Gastroesophageal sphincter (tissue), 4 donors: ENCODE data around the gene HDAC4. TPM values are rescaled to one million over a fixed set of nuclear protein-coding genes. Genes with fewer than 3 reads are reported as not detected.

Experiments
- ATAC-seq: fragments of 150-250 bp; one replicate; pipeline ENCODE4 v1.9.1; 2016; ENCODE audit warnings: mild to moderate bottlenecking, moderate library complexity
- H3K27ac ChIP-seq, 4 donors: fragments of 200-600 bp; sonication (generic) in 3 of 4; 1 replicate in 3 of 4; 2 replicates in 1 of 4; pipeline ENCODE4 v1.5.1; 2016 to 2019
- H3K27me3 ChIP-seq: fragments of 200-600 bp; sonication (generic); one replicate; pipeline ENCODE4 v1.5.1; 2019
- H3K36me3 ChIP-seq, 2 donors: fragments of 200-600 bp; sonication (generic); one replicate each; pipeline ENCODE4 v1.5.1; 2019; ENCODE audit warnings: control low read depth in 1 of 2
- H3K4me1 ChIP-seq, 3 donors: fragments of 200-600 bp; sonication (generic); 1 replicate in 2 of 3; 2 replicates in 1 of 3; pipeline ENCODE4 v1.5.1; 2016 to 2019; ENCODE audit warnings: control low read depth in 2 of 3
- H3K4me3 ChIP-seq, 2 donors: fragments of 200-600 bp; sonication (generic); one replicate each; pipeline ENCODE4 v1.5.1; 2019; ENCODE audit warnings: mild to moderate bottlenecking in 1 of 2, moderate library complexity in 1 of 2
- H3K9me3 ChIP-seq, 3 donors: fragments of 200-600 bp; sonication (generic); one replicate each; pipeline ENCODE4 v1.5.1; 2017 to 2019; ENCODE audit warnings: control low read depth in 2 of 3
- EP300 ChIP-seq: sonication (generic); formaldehyde crosslinking; IDR thresholded peaks from one replicate; pipeline ENCODE4 v1.6.1; 2017; ENCODE audit warnings: antibody characterized with exemption, mild to moderate bottlenecking
- POLR2A ChIP-seq, 2 donors: fragments of 450-650 bp; IDR thresholded peaks; one replicate each; pipeline ENCODE4 v1.6.1; 2017; ENCODE audit warnings: antibody characterized with exemption in 2 of 2, mild to moderate bottlenecking in 2 of 2, moderate library complexity in 1 of 2
- POLR2AphosphoS5 ChIP-seq: sonication (generic); formaldehyde crosslinking; IDR thresholded peaks from one replicate; pipeline ENCODE4 v1.6.1; 2017; ENCODE audit warnings: antibody characterized with exemption
- WGBS, 2 donors: methylation state at CpG; one replicate each; pipeline ENCODE4 v1.1.5; 2018; ENCODE audit warnings: low coverage in 1 of 2; 5-methylcytosine and 5-hydroxymethylcytosine counted together
- total RNA-seq, 4 donors: library from RNA; depleted of rRNA; stranded (reverse); fragments of >200 nt; gene quantifications; one replicate each; pipeline ENCODE4 v1.1.0, GENCODE V29; 2016
- TF ChIP-seq, protein P1 (sequence below), 4 experiments: fragments of 200-600 bp in 2 of 4; fragments of 450-650 bp in 2 of 4; sonication (generic) in 1 of 4; IDR thresholded peaks; one replicate each; pipeline ENCODE4 v1.5.1; 2017 to 2019; ENCODE audit warnings: antibody characterized with exemption in 4 of 4, mild to moderate bottlenecking in 2 of 4, moderate library complexity in 2 of 4

Gene HDAC4
- total RNA-seq, 4 donors from 2014 or later, result 41.3 to 104 (median 85.8) TPM

DNA sequence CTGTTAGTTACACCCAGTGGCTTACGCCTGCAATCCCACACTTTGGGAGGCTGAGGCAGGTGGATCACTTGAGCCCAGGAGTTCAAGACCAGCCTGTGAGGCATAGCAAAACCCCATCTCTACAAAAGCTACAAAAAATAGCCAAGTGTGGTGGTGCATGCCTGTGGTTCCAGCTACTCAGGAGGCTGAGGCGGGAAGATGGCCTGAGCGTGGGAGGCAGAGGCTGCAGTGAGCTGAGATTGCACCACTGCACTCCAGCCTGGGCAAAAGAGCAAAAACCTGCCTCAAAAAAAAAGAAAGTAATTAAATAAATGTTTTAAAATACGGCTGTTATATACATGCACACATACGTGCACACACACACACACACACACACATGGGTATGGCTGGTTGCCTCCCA, 194.8 kb downstream of the HDAC4 start:
- Histone ChIP-seq H3K4me3 (no peak overlapping the region), H3K9me3 (no peaks in the 10 kb centered on the region), H3K27me3 (no peaks in the 10 kb centered on the region), H3K4me1 (peaks cover 3 to 87% (median 8%) of the 10 kb centered on the region in 3 donors), H3K27ac (no peak overlapping the region), H3K36me3 (peaks cover 0 to 6% of the 10 kb centered on the region in 2 donors)
- ATAC-seq, result no peak
- TF ChIP-seq, protein P1, sequence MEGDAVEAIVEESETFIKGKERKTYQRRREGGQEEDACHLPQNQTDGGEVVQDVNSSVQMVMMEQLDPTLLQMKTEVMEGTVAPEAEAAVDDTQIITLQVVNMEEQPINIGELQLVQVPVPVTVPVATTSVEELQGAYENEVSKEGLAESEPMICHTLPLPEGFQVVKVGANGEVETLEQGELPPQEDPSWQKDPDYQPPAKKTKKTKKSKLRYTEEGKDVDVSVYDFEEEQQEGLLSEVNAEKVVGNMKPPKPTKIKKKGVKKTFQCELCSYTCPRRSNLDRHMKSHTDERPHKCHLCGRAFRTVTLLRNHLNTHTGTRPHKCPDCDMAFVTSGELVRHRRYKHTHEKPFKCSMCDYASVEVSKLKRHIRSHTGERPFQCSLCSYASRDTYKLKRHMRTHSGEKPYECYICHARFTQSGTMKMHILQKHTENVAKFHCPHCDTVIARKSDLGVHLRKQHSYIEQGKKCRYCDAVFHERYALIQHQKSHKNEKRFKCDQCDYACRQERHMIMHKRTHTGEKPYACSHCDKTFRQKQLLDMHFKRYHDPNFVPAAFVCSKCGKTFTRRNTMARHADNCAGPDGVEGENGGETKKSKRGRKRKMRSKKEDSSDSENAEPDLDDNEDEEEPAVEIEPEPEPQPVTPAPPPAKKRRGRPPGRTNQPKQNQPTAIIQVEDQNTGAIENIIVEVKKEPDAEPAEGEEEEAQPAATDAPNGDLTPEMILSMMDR (IDR thresholded peaks at IDR 0.05), result no peak
- 94 to 96% methylated on average over 3 to 5 of the region's 5 CpGs for WGBS, 2 donors

- Histone ChIP-seq H3K27ac (peak overlapping the region in 1 of 4 donors; percentile 14), H3K27me3 (no peaks in the 10 kb centered on the region), H3K4me1 (peaks cover 3 to 87% (median 16%) of the 10 kb centered on the region in 3 donors), H3K36me3 (peaks cover 0 to 6% of the 10 kb centered on the region in 2 donors), H3K9me3 (no peaks in the 10 kb centered on the region), H3K4me3 (no peak overlapping the region)
- TF ChIP-seq, protein P1 (IDR thresholded peaks at IDR 0.05), result no peak
- TF ChIP-seq EP300 (no peak), POLR2A (IDR thresholded peaks at IDR 0.05) (no peak), POLR2AphosphoS5 (no peak)
- 60 to 86% methylated on average over 3 to 6 of the region's 11 CpGs for WGBS, 2 donors
- ATAC-seq, result no peak
Observed at GRCh38 chr2:239204876-239205468, 195.8 kb downstream of the HDAC4 start.

- Histone ChIP-seq H3K27me3 (no peaks in the 10 kb centered on the region), H3K4me3 (no peak overlapping the region), H3K27ac (peak overlapping the region in 1 of 4 donors; percentile 14), H3K9me3 (no peaks in the 10 kb centered on the region), H3K36me3 (peaks cover 0 to 6% of the 10 kb centered on the region in 2 donors), H3K4me1 (peaks cover 3 to 87% (median 17%) of the 10 kb centered on the region in 3 donors)
- ATAC-seq, result no peak
- 68 to 97% methylated on average over 3 to 7 of the region's 28 CpGs for WGBS, 2 donors
- TF ChIP-seq POLR2AphosphoS5 (no peak), POLR2A (IDR thresholded peaks at IDR 0.05) (no peak), EP300 (no peak)
- TF ChIP-seq, protein P1 (IDR thresholded peaks at IDR 0.05), result no peak
Observed at GRCh38 chr2:239204136-239204875, 196.5 kb downstream of the HDAC4 start.

DNA sequence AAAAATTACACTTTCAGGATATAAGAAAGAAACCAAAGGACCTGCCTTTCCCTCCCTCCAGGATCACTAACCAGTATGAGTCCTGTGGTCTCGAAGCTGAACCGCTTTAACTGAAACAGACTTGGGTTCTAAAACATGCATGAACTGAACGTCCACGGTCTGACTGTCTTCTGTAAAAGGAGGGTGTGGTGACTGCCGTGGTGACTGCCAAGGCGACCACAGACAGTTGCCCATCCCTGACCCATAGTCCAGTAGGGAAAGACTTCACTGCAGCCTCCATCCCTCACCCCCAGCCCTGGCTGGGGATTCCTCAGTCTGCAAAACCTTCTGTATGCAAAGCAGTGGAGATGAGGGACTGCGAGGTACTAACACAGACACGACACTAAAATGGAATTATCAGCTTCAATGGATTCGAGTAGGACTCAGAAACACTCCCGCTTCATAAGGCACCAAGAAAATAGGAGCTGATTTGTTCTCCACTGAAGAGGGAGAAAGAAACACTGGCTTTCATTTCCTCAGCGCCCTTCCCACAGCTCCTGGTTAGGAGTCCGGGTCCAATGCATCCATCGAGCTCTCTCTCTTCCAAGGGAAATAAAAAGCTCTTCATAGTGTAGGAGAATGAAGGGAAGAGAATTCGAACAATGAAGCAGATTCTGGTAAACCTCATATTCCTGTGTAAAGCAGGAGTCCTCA, 197.2 kb downstream of the HDAC4 start:
- H3K27me3 ChIP-seq, result no peaks in the 10 kb centered on the region
- peaks cover 0 to 6% of the 10 kb centered on the region in 2 donors for H3K36me3 ChIP-seq
- ATAC-seq, result no peak
- peaks cover 3 to 88% (median 19%) of the 10 kb centered on the region in 3 donors for H3K4me1 ChIP-seq
- no peak overlapping the region for H3K4me3 ChIP-seq
- peak overlapping the region in 1 of 4 donors; percentile 14 for H3K27ac ChIP-seq
- no peaks in the 10 kb centered on the region for H3K9me3 ChIP-seq
- WGBS, 2 donors, result 79 to 82% methylated on average over 9 to 13 of the region's 14 CpGs
- TF ChIP-seq POLR2AphosphoS5 (no peak), POLR2A (IDR thresholded peaks at IDR 0.05) (no peak), EP300 (no peak)
- TF ChIP-seq, protein P1 (IDR thresholded peaks at IDR 0.05), result no peak
